ENCODE results near the gene BBLN. TPM values are rescaled to one million over a fixed set of nuclear protein-coding genes. Genes with fewer than 3 reads are reported as not detected.

BBLN gene
- total RNA-seq, 1 experiment from 2014 or later: 70.4 TPM

DNA sequence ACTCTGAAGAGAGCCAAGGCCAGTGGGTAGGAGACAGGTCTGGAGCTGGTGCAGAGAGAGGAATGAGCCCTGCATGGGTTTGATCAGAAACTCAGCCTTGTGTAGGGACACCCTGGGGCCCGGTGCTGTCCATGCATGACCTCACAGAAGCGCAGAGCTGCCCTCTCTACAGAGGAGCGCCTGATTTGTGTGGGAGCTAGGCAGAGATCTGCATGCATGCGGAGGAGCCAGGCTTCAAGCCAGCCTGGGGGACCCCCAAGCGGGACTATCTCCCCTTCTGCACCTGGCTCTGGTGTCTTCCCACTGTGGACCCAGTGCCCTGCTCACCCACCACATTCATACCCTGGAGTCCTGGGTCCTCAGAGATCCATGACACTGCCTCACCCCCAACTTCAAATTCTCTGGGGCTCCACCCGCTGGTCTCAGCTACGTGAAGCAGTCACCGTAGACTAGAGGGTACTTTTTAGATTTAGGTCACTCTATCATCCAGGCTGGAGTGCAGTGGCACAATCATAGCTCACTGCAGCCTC lies 13.4 kb upstream of the BBLN start:
- Mint-ChIP-seq H3K4me1 (ENCODE audit: insufficient read depth, unreplicated experiment) (peaks cover 43% of the 10 kb centered on the region), H3K27me3 (ENCODE audit: insufficient read depth, unreplicated experiment) (no peaks in the 10 kb centered on the region), H3K4me3 (ENCODE audit: unreplicated experiment) (no peak overlapping the region), H3K9me3 (ENCODE audit: unreplicated experiment) (no peaks in the 10 kb centered on the region), H3K36me3 (ENCODE audit: insufficient read depth, unreplicated experiment) (no peaks in the 10 kb centered on the region), H3K27ac (ENCODE audit: low read depth, unreplicated experiment) (no peak overlapping the region)
- no TSS peak for BruUV-seq (replicated peaks)
- no peak for DNase-seq (ENCODE audit: unreplicated experiment)
- ChIA-PET POLR2A (interaction anchor here (0.5 to 1.6 kb wide), 4 partner anchors 11 to 65 kb away, joined by 3 read pairs; no protein-coding TSS in a partner anchor), CTCF (interaction anchor here (0.7 to 0.8 kb wide), 2 partner anchors 10 to 18 kb away, joined by 4 to 5 read pairs; no protein-coding TSS in a partner anchor)
- TF ChIP-seq, protein P1, sequence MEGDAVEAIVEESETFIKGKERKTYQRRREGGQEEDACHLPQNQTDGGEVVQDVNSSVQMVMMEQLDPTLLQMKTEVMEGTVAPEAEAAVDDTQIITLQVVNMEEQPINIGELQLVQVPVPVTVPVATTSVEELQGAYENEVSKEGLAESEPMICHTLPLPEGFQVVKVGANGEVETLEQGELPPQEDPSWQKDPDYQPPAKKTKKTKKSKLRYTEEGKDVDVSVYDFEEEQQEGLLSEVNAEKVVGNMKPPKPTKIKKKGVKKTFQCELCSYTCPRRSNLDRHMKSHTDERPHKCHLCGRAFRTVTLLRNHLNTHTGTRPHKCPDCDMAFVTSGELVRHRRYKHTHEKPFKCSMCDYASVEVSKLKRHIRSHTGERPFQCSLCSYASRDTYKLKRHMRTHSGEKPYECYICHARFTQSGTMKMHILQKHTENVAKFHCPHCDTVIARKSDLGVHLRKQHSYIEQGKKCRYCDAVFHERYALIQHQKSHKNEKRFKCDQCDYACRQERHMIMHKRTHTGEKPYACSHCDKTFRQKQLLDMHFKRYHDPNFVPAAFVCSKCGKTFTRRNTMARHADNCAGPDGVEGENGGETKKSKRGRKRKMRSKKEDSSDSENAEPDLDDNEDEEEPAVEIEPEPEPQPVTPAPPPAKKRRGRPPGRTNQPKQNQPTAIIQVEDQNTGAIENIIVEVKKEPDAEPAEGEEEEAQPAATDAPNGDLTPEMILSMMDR (IDR thresholded peaks at IDR 0.05; ENCODE audit: unreplicated experiment): no peak
- intact Hi-C loops (cut with micrococcal nuclease): no loop called here

DNA sequence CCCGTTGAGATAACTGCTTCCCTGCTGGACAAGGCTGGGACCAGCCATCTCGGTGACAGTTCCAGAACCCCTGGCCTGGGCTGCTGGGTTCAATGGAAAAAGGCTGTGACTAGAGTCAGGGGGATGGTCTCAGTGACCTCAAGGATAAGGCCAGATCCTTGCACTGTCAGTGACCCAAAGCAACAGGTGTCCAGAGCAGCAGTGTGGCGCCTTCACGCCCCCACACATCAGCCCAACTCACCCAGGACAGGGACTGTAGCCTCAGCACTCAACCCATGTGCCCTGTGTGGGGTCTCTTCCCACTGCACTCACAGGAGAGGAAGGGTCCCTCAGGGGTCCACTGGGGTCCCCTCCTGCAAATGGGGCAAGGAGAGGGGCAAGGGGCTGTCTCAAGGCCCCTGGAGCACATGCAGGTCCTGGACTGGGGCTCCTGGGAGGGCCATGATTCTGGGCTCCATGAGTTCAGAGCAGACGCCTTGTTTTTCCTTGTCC lies 11.5 kb upstream of the BBLN start:
- Mint-ChIP-seq H3K9me3 (ENCODE audit: unreplicated experiment) (no peaks in the 10 kb centered on the region), H3K4me1 (ENCODE audit: insufficient read depth, unreplicated experiment) (peaks cover 34% of the 10 kb centered on the region), H3K27ac (ENCODE audit: low read depth, unreplicated experiment) (peak overlapping the region; percentile 84), H3K36me3 (ENCODE audit: insufficient read depth, unreplicated experiment) (no peaks in the 10 kb centered on the region), H3K27me3 (ENCODE audit: insufficient read depth, unreplicated experiment) (no peaks in the 10 kb centered on the region), H3K4me3 (ENCODE audit: unreplicated experiment) (peak overlapping the region; percentile 55)
- TF ChIP-seq, protein P1 (IDR thresholded peaks at IDR 0.05; ENCODE audit: unreplicated experiment): no peak
- DNase-seq (ENCODE audit: unreplicated experiment): no peak
- ChIA-PET CTCF (interaction anchor here (0.5 kb wide), 1 partner anchor 129 kb away, joined by 4 read pairs; no protein-coding TSS in a partner anchor), POLR2A (interaction anchor here (0.7 to 1.3 kb wide), 2 partner anchors 13 to 18 kb away, joined by 3 to 7 read pairs; no protein-coding TSS in a partner anchor)
- BruUV-seq (replicated peaks): TSS peak; percentile 94
- intact Hi-C loops (cut with micrococcal nuclease): no loop called here

DNA sequence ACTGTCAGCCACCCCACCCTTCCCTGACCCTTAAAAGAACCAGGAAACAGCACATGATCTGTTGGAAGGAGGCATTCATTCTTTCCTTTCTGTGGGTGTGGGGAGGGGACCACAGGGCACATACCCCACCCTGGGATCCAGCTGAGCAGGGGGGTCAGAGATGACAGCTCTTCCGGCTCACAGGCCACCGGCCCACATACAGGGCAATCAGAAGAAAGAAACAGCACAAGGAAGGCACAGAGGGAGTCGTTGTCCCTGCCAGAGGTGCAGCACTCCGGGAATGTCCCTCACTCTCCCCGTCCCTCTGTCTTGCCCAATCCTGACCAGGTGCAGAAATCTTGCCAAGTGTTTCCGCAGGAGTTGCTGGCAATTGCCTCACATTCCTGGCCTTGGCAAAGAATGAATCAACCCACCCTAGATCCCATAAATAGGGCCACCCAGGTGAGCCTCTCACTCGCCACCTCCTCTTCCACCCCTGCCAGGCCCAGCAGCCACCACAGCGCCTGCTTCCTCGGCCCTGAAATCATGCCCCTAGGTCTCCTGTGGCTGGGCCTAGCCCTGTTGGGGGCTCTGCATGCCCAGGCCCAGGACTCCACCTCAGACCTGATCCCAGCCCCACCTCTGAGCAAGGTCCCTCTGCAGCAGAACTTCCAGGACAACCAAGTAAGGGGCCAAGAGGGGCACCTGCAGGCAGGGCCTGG lies 10.9 kb upstream of the BBLN start, which contains the start of gene LCN2:
Gene LCN2, plus strand, starts transcription at position 453 of the 701 bp plus-strand sequence. Its CDS starts 73 bp downstream, at position 526.
- no peaks in the 10 kb centered on the region for H3K36me3 Mint-ChIP-seq (ENCODE audit: insufficient read depth, unreplicated experiment)
- BruUV-seq (replicated peaks): no TSS peak
- peak within 1 kb of the TSS; percentile 55 for H3K4me3 Mint-ChIP-seq (ENCODE audit: unreplicated experiment)
- no peaks in the 10 kb centered on the region for H3K27me3 Mint-ChIP-seq (ENCODE audit: insufficient read depth, unreplicated experiment)
- TF ChIP-seq, protein P1 (IDR thresholded peaks at IDR 0.05; ENCODE audit: unreplicated experiment): no peak
- POLR2A ChIA-PET: interaction anchor here (0.7 to 1.3 kb wide), 2 partner anchors 13 to 17 kb away, joined by 3 to 7 read pairs; no protein-coding TSS in a partner anchor
- peaks cover 31% of the 10 kb centered on the region for H3K4me1 Mint-ChIP-seq (ENCODE audit: insufficient read depth, unreplicated experiment)
- DNase-seq (ENCODE audit: unreplicated experiment): peak; percentile 95
- CTCF ChIA-PET: interaction anchor here (0.5 to 0.7 kb wide), 2 partner anchors 10 to 130 kb away, joined by 3 to 4 read pairs; no protein-coding TSS in a partner anchor
- H3K27ac Mint-ChIP-seq (ENCODE audit: low read depth, unreplicated experiment): peak within 1 kb of the TSS; percentile 84
- no peaks in the 10 kb centered on the region for H3K9me3 Mint-ChIP-seq (ENCODE audit: unreplicated experiment)
- intact Hi-C loops (cut with micrococcal nuclease): no loop called here

DNA sequence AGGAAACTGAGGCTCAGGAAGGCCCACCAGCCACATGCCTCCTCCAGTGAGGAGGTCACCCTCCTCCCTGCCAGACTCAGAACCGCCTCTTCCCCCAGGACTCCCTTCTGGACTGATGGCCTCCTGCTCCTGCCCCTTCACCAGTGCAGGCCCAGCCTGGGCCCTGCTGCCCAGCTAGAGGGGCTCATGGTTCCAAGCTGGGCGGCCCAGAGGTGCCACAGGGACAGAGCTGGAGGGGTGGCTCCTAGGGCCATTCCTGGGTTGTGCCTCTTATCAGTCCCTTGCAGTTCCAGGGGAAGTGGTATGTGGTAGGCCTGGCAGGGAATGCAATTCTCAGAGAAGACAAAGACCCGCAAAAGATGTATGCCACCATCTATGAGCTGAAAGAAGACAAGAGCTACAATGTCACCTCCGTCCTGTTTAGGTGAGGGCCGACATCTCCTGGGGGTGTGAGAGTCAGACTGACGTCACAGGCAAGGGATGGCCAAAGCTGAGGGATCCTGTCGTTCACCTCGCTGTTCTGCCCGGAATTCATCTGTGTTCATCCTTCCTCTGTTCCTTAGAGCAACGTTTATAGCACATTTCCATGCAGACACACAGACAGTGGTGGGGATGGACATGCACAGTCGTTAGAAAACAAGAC lies 10.0 kb upstream of the BBLN start:
- POLR2A ChIA-PET: no interaction called here
- TF ChIP-seq, protein P1 (IDR thresholded peaks at IDR 0.05; ENCODE audit: unreplicated experiment): no peak
- BruUV-seq (replicated peaks): TSS peak; percentile 75
- peaks cover 31% of the 10 kb centered on the region for H3K4me1 Mint-ChIP-seq (ENCODE audit: insufficient read depth, unreplicated experiment)
- no peak overlapping the region for H3K27ac Mint-ChIP-seq (ENCODE audit: low read depth, unreplicated experiment)
- H3K27me3 Mint-ChIP-seq (ENCODE audit: insufficient read depth, unreplicated experiment): no peaks in the 10 kb centered on the region
- H3K4me3 Mint-ChIP-seq (ENCODE audit: unreplicated experiment): peak overlapping the region; percentile 55
- intact Hi-C loops (cut with micrococcal nuclease): no loop called here
- DNase-seq (ENCODE audit: unreplicated experiment): no peak
- no peaks in the 10 kb centered on the region for H3K9me3 Mint-ChIP-seq (ENCODE audit: unreplicated experiment)
- CTCF ChIA-PET: interaction anchor here (0.7 to 0.9 kb wide), 3 partner anchors 9 to 207 kb away, joined by 3 read pairs; no protein-coding TSS in a partner anchor
- H3K36me3 Mint-ChIP-seq (ENCODE audit: insufficient read depth, unreplicated experiment): no peaks in the 10 kb centered on the region

Data from MCF 10A (cell line).